SKM-1 treated with dmso at 0.1 percent for 144 hours (cell line): ENCODE data around the gene IFNA4.
"Not testable (repeated sequence)": the region's sequence is repeated elsewhere in the genome, so short reads cannot be mapped to it uniquely, and the experiment has no call there.

Experiments used
- DNase-seq: peaks from one replicate; lab custom pipeline; 2025; ENCODE audit not compliant: unreplicated experiment; lab: John Stamatoyannopoulos, UW

Gene IFNA4

GRCh38 chr9:21166560-21166959 is 20.8 kb downstream of the IFNA4 start, which contains the start of gene IFNA21:
Gene IFNA21 (minus strand): TSS chr9:21166660. CDS start chr9:21166612, 48 bp downstream.
- DNase-seq = not testable (repeated sequence)

- no peak for DNase-seq
Observed at GRCh38 chr9:21165516-21165915, 21.9 kb downstream of the IFNA4 start.

DNA sequence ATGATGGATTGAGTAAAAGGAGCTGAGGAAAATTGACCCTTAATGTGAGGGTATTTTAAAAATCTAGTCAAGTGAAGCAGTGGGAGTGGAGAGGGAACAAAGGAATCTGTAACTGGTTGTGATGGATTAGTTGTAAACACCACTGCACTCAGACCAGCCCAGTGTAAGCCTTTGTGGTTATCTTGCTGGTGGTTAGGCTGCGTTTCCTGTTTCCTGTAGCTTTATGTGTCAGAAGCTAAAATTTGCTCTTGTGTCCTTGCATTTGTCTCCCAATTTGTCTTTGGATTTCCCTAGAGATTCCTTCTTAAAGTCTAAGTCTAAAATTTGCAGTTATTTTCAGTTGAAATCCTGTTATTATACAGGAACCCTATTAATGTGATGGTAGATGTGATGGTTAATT is 27.2 kb downstream of the IFNA4 start:
- DNase-seq = peak; percentile 75

DNA sequence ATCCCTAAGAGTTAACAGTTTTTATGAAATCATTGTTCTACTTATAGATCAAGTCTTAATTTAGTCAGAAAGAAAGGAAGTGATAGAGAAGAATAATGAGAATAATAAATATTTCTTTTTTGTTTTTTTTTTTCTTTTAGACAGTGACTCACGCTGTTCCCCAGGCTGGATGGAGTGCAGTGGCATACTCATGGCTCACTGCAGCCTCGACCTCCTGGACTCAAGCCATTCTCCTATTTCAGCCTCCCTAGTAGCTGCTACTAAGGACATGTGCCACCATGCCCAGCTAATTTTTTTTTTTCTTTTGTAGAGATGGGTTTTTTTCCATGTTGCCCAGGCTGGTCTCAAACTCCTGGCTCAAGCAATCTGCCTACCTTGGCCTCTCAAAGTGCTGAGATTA is 31.9 kb downstream of the IFNA4 start:
- DNase-seq = no peak

- peak; percentile 22 for DNase-seq
Observed at GRCh38 chr9:21154018-21154608, 33.3 kb downstream of the IFNA4 start.

DNA sequence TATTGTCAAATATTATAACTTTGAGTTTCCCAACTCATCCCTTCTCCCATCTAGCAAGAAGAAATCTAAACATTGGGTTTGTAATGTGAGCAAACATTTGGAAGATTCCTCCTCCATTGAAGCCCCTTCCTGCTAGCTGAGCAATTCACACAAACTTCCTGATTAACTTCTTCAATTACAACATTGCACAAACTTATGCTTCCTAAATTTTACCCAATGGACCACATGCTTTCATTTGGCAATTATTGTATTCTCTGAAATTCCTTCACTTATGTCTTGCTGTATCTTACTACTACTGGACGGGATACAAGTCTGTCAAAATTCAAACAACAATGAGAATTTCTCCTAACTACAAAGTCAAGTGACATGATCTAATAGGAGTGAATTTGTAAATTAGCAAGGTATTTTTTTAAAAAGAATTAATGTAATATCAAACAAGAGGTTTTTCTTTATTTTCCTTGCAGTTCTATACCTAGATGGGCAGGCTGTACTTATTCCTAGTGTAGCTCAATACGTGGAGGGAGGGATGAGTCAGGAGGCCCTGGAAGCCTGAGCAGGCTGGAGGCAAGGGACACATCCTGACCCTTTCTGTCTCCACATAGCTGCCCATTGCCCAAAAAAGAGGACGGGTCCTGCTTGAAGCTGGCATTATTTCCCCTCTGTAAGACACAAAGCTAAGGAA is 33.9 kb downstream of the IFNA4 start:
- DNase-seq = peak; percentile 18

GRCh38 chr9:21144603-21145002 is 42.8 kb downstream of the IFNA4 start:
- DNase-seq = no peak

DNA sequence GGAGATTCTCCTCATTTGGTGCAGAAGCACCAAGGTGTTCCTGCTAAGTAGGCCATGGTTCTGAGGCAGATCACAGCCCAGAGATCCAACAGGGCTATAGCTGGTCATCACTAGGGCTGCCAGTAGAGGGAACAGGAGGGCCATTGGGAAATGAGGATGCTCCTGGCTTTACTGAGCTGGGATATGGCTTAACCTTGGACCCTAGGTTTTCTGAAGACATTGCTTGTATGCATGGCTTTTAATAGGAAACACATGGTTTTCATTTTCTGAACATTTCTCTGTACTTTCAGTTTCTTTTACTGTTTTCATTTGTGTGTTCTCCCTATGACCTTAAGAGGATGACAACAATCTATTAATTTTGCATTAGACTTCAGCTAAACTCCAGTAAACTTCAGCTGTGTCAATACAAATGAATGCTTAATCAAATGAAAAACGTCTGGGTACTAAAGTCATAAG is 45.9 kb downstream of the IFNA4 start, which contains the start of gene IFNW1:
Gene IFNW1 (minus strand): TSS at position 406 of the 456 bp plus-strand sequence. CDS start 262 bp downstream, at position 144.
- DNase-seq = no peak

- no peak for DNase-seq
Observed at GRCh38 chr9:21137020-21137419, 50.4 kb downstream of the IFNA4 start.
